Peyer's patch (tissue), 4 donors: ENCODE data around the gene KAZN. TPM values are rescaled to one million over a fixed set of nuclear protein-coding genes. Genes with fewer than 3 reads are reported as not detected.

Experiments
- DNase-seq, 3 donors: peaks; one replicate each; pipeline ENCODE4 v3.0.0-alpha.2; 2017 to 2019
- H3K27ac ChIP-seq, 4 donors: fragments of 200-600 bp; sonication (generic); one replicate each; pipeline ENCODE4 v1.5.1; 2016 to 2019
- H3K27me3 ChIP-seq, 2 donors: fragments of 200-600 bp; sonication (generic); one replicate each; pipeline ENCODE4 v1.5.1; 2019
- H3K36me3 ChIP-seq, 3 donors: fragments of 200-600 bp; sonication (generic); one replicate each; pipeline ENCODE4 v1.5.1; 2016 to 2019
- H3K4me1 ChIP-seq, 4 donors: fragments of 200-600 bp; sonication (generic); one replicate each; pipeline ENCODE4 v1.5.1; 2016 to 2019
- H3K4me3 ChIP-seq, 4 donors: fragments of 200-600 bp; sonication (generic); 1 replicate in 3 of 4; 2 replicates in 1 of 4; pipeline ENCODE4 v1.5.1; 2016 to 2019; ENCODE audit warnings: mild to moderate bottlenecking in 1 of 4
- H3K9me3 ChIP-seq, 4 donors: fragments of 200-600 bp; sonication (generic); one replicate each; pipeline ENCODE4 v1.5.1; 2016 to 2019; ENCODE audit warnings: mild to moderate bottlenecking in 1 of 4
- CTCF ChIP-seq, 6 experiments: fragments of 450-650 bp in 4 of 6; fragments of 200-600 bp in 2 of 6; sonication (generic) in 1 of 6; IDR thresholded peaks; one replicate each; pipeline ENCODE4 v1.5.1; 2017 to 2019; ENCODE audit warnings: antibody characterized with exemption in 6 of 6, mild to moderate bottlenecking in 3 of 6, moderate library complexity in 1 of 6
- POLR2A ChIP-seq, 2 donors: fragments of 450-650 bp; IDR thresholded peaks; one replicate each; pipeline ENCODE4 v1.5.1; 2017; ENCODE audit warnings: antibody characterized with exemption in 2 of 2, mild to moderate bottlenecking in 2 of 2, moderate library complexity in 2 of 2
- total RNA-seq, 4 donors: library from RNA; depleted of rRNA; stranded (reverse); fragments of >200 nt; gene quantifications; one replicate each; pipeline ENCODE4 v1.1.0, GENCODE V29; 2016

KAZN gene
- total RNA-seq, 4 donors from 2014 or later = 14.9 to 25.5 (median 21.7) TPM

GRCh38 chr1:14846688-14847087, 248.2 kb downstream of the KAZN start:
- no peak for DNase-seq
- H3K4me1 ChIP-seq = no peaks in the 10 kb centered on the region
- H3K9me3 ChIP-seq = peaks cover 0 to 7% (median 3%) of the 10 kb centered on the region in 4 donors
- H3K4me3 ChIP-seq = no peak overlapping the region
- H3K36me3 ChIP-seq = no peaks in the 10 kb centered on the region
- H3K27ac ChIP-seq = no peak overlapping the region
- no peaks in the 10 kb centered on the region for H3K27me3 ChIP-seq
- TF ChIP-seq CTCF (IDR thresholded peaks at IDR 0.05) = no peak
- no peak for TF ChIP-seq POLR2A (IDR thresholded peaks at IDR 0.05)

- Histone ChIP-seq H3K4me1 (no peaks in the 10 kb centered on the region), H3K27me3 (no peaks in the 10 kb centered on the region), H3K36me3 (no peaks in the 10 kb centered on the region), H3K9me3 (no peaks in the 10 kb centered on the region), H3K27ac (no peak overlapping the region), H3K4me3 (no peak overlapping the region)
- no peak for TF ChIP-seq POLR2A (IDR thresholded peaks at IDR 0.05)
- no peak for TF ChIP-seq CTCF (IDR thresholded peaks at IDR 0.05)
- DNase-seq = no peak
Observed at GRCh38 chr1:14848203-14848602, 249.7 kb downstream of the KAZN start.

GRCh38 chr1:14848625-14849024, 250.1 kb downstream of the KAZN start:
- Histone ChIP-seq H3K27ac (no peak overlapping the region), H3K4me3 (no peak overlapping the region), H3K36me3 (no peaks in the 10 kb centered on the region), H3K4me1 (no peaks in the 10 kb centered on the region), H3K9me3 (no peaks in the 10 kb centered on the region), H3K27me3 (no peaks in the 10 kb centered on the region)
- no peak for TF ChIP-seq POLR2A (IDR thresholded peaks at IDR 0.05)
- TF ChIP-seq CTCF (IDR thresholded peaks at IDR 0.05) = no peak
- no peak for DNase-seq

- TF ChIP-seq CTCF (IDR thresholded peaks at IDR 0.05) = no peak
- TF ChIP-seq POLR2A (IDR thresholded peaks at IDR 0.05) = no peak
- Histone ChIP-seq H3K27me3 (no peaks in the 10 kb centered on the region), H3K4me1 (no peaks in the 10 kb centered on the region)
Observed at GRCh38 chr1:14849038-14849437, 250.6 kb downstream of the KAZN start.

GRCh38 chr1:14850563-14850962, 252.1 kb downstream of the KAZN start:
- H3K27me3 ChIP-seq = no peaks in the 10 kb centered on the region
- H3K4me1 ChIP-seq = no peaks in the 10 kb centered on the region
- TF ChIP-seq POLR2A (IDR thresholded peaks at IDR 0.05) (no peak), CTCF (IDR thresholded peaks at IDR 0.05) (peak in 1 of 6 experiments; percentile 6)
- no peak overlapping the region for H3K4me3 ChIP-seq
- no peaks in the 10 kb centered on the region for H3K36me3 ChIP-seq
- no peaks in the 10 kb centered on the region for H3K9me3 ChIP-seq
- no peak overlapping the region for H3K27ac ChIP-seq
- DNase-seq = no peak

More at GRCh38 chr1:14849038-14849437, 250.6 kb downstream of the KAZN start:
- no peak overlapping the region for H3K4me3 ChIP-seq
- no peak for DNase-seq
- H3K36me3 ChIP-seq = no peaks in the 10 kb centered on the region
- H3K27ac ChIP-seq = no peak overlapping the region
- no peaks in the 10 kb centered on the region for H3K9me3 ChIP-seq

- H3K36me3 ChIP-seq = no peaks in the 10 kb centered on the region
- no peaks in the 10 kb centered on the region for H3K9me3 ChIP-seq
- no peak for DNase-seq
- no peaks in the 10 kb centered on the region for H3K27me3 ChIP-seq
- no peaks in the 10 kb centered on the region for H3K4me1 ChIP-seq
- TF ChIP-seq POLR2A (IDR thresholded peaks at IDR 0.05) (no peak), CTCF (IDR thresholded peaks at IDR 0.05) (no peak)
- H3K27ac ChIP-seq = no peak overlapping the region
- H3K4me3 ChIP-seq = no peak overlapping the region
Observed at GRCh38 chr1:14851760-14852159, 253.3 kb downstream of the KAZN start.
